Activated CD4-positive, alpha-beta memory T cell treated with anti-CD3 and anti-CD28 coated beads, Interleukin-2, amount 10 ng/mL, durations not matched to agents 7 days and 5 days (primary cell): ENCODE measurements around the gene FNDC3B. TPM values are rescaled to one million over a fixed set of nuclear protein-coding genes. Genes with fewer than 3 reads are reported as not detected.

Source experiments
- CTCF ChIA-PET: fragments of 350-600 bp; sonication (Branson Sonifier 250); formaldehyde crosslinking; loops from one replicate; lab custom pipeline; 2021; ENCODE audit warnings: antibody characterized with exemption, inconsistent platforms; lab: Charles Lee
- POLR2A ChIA-PET: fragments of 350-600 bp; sonication (Branson Sonifier 250); formaldehyde crosslinking; loops from one replicate; lab custom pipeline; 2021; ENCODE audit warnings: antibody characterized with exemption; lab: Charles Lee
- DNase-seq: peaks from one replicate; pipeline ENCODE4 v3.0.0-alpha.2; 2020
- H3K27ac Mint-ChIP-seq: one replicate; pipeline ENCODE4 v1.8.0; 2021; ENCODE audit warnings: mild to moderate bottlenecking, mixed read lengths
- H3K27me3 Mint-ChIP-seq: one replicate; pipeline ENCODE4 v1.8.0; 2021; ENCODE audit warnings: mixed read lengths
- H3K36me3 Mint-ChIP-seq: one replicate; pipeline ENCODE4 v1.8.0; 2021; ENCODE audit warnings: low read depth, mixed read lengths
- H3K4me1 Mint-ChIP-seq: one replicate; pipeline ENCODE4 v1.8.0; 2021; ENCODE audit warnings: mixed read lengths
- H3K4me3 Mint-ChIP-seq: one replicate; pipeline ENCODE4 v1.8.0; 2021; ENCODE audit warnings: mild to moderate bottlenecking, mixed read lengths
- H3K9me3 Mint-ChIP-seq: one replicate; pipeline ENCODE4 v1.8.0; 2021; ENCODE audit warnings: mixed read lengths
- total RNA-seq, 2 experiments: library from RNA; stranded (reverse); gene quantifications; one replicate each; pipeline ENCODE4 v1.2.3, GENCODE V29; 2021

The FNDC3B gene
- total RNA-seq, 2 experiments from 2014 or later, result 21.6 to 21.8 TPM

DNA sequence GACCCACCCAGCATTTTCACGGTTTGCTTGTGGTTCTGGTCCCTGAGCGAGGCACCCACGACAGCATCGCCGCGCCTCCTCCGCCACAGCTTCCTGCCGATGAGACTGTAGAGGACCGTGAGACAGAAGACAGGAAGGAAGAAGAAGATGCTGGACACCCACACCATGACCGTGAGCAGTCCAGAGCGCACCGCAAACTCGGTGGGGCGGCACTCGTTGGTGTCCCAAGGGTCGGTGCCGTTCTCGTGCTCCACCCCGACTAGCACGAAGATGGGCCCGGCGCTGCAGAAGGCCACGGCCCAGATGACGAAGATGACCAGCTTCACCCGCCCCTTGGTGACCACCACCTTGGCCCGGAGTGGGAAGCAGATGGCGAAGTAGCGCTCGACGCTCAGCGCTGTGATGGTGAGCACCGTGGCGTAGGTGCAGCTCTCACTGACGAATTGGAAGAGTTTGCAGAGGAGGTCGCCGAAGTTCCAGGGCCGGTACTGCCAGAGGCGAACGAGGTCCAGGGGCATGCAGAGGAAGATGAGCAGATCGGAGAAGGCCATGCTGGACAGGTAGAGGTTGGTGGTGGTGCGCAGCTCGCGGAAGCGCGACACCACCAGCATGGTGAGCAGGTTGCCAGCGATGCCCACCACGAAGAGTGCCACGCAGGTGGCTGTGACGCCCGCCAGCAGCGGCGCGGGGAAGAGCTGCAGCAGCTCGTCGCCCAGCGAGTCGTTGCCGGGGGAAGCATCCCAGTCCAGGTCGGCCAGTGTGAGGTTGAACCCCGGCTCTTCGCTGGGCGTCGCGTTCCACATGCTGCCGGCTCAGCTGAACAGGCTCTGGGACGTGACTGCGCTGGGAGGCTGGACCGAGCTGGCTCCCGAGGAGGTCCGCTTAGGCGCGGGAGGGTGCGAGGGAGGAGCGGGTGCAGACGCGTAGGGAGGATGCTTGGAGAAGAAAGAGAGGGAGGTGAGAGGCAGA, 408.5 kb downstream of the FNDC3B start, which contains the start of gene GHSR:
TSS of gene GHSR (minus strand) at position 846 of the 969 bp plus-strand sequence. CDS start at position 803, 43 bp downstream.
- DNase-seq, result peak; percentile 40
- peaks cover 16% of the 10 kb centered on the region for H3K36me3 Mint-ChIP-seq
- no peak within 1 kb of the TSS for H3K27ac Mint-ChIP-seq
- ChIA-PET POLR2A (no interaction called here), CTCF (interaction anchor here (2.2 kb wide), 1 partner anchor 14 kb away, joined by 8 read pairs; no protein-coding TSS in a partner anchor)
- peaks cover 31% of the 10 kb centered on the region for H3K4me1 Mint-ChIP-seq
- H3K9me3 Mint-ChIP-seq, result no peaks in the 10 kb centered on the region
- H3K27me3 Mint-ChIP-seq, result peaks cover 75% of the 10 kb centered on the region
- peak within 1 kb of the TSS; percentile 60 for H3K4me3 Mint-ChIP-seq

DNA sequence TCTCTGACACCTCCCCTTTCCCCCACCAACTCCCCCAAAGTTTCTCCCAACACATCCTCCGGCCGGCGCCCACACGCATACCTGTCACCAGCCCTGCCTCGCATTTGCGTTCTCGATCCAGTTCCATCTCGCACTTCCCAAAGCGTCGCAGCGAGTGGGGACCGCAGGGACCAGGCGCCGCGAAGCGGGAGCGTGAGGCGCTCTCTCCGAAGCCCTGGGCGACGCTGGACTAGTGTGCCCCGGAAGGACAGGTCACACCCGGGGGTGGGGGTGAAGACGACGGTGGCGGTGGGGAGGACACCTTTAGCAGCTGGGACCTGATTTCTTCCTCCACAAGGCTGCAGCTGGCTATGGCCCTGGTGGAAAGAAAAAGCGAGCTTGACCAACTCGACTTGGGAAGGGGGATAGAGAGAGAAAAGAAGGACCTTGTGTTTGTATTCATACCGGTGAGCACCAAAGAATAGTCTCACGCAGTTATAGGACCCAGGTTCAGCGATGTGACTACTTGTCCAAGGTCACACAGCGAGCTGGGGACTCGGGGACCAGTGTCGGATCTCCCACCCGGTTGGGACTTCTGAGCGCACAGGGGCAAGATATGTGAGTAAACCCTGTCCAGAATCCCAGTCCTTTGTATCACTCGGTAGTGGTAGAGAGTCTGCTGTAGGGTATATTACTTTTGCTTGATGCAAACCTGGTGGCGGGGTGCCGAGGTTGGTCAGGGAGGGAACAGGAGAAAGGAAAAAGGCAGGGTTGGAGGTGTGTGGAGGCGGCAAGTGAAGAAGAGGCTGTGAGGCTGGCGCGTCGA, 409.5 kb downstream of the FNDC3B start:
- Mint-ChIP-seq H3K27ac (no peak overlapping the region), H3K27me3 (peaks cover 74% of the 10 kb centered on the region), H3K36me3 (peaks cover 16% of the 10 kb centered on the region), H3K9me3 (no peaks in the 10 kb centered on the region), H3K4me3 (no peak overlapping the region), H3K4me1 (peaks cover 31% of the 10 kb centered on the region)
- ChIA-PET POLR2A (no interaction called here), CTCF (interaction anchor here (0.8 kb wide), 1 partner anchor 12 kb away, joined by 3 read pairs; no protein-coding TSS in a partner anchor)
- DNase-seq, result no peak

GRCh38 chr3:172449466-172450149, 410.2 kb downstream of the FNDC3B start:
- POLR2A ChIA-PET, result no interaction called here
- Mint-ChIP-seq H3K36me3 (peaks cover 16% of the 10 kb centered on the region), H3K4me1 (peaks cover 31% of the 10 kb centered on the region), H3K4me3 (no peak overlapping the region), H3K27ac (no peak overlapping the region), H3K27me3 (peaks cover 80% of the 10 kb centered on the region), H3K9me3 (no peaks in the 10 kb centered on the region)
- CTCF ChIA-PET, result interaction anchor here (0.8 kb wide), 1 partner anchor 12 kb away, joined by 3 read pairs; no protein-coding TSS in a partner anchor
- DNase-seq, result peak; percentile 34

Other genes starting within 250 kb of the FNDC3B start
- 1 to 10 TPM; 3.1 to 4.1 TPM for gene PLD1, start 229.1 kb upstream of the FNDC3B start, total RNA-seq
- not detected for gene TMEM212, start 196.2 kb upstream of the FNDC3B start, total RNA-seq